ENCODE data around the gene DGCR6.

GRCh38 chr22:18906896-18907295 is 776 bp downstream of the DGCR6 start:
- TF ChIP-seq POLR2A (IDR thresholded peaks at IDR 0.05): no peak
- TF ChIP-seq, protein P1, sequence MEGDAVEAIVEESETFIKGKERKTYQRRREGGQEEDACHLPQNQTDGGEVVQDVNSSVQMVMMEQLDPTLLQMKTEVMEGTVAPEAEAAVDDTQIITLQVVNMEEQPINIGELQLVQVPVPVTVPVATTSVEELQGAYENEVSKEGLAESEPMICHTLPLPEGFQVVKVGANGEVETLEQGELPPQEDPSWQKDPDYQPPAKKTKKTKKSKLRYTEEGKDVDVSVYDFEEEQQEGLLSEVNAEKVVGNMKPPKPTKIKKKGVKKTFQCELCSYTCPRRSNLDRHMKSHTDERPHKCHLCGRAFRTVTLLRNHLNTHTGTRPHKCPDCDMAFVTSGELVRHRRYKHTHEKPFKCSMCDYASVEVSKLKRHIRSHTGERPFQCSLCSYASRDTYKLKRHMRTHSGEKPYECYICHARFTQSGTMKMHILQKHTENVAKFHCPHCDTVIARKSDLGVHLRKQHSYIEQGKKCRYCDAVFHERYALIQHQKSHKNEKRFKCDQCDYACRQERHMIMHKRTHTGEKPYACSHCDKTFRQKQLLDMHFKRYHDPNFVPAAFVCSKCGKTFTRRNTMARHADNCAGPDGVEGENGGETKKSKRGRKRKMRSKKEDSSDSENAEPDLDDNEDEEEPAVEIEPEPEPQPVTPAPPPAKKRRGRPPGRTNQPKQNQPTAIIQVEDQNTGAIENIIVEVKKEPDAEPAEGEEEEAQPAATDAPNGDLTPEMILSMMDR (IDR thresholded peaks at IDR 0.05): no peak

Measured in body of pancreas (tissue), 4 donors.